NCI-H1048 (cell line): ENCODE results near the gene SLC2A13.
"Not testable (repeated sequence)": the region's sequence is repeated elsewhere in the genome, so short reads cannot be mapped to it uniquely, and the experiment has no call there.

ENCODE experiments used
- DNase-seq: peaks from one replicate; lab custom pipeline; 2025; lab: John Stamatoyannopoulos, UW

Gene SLC2A13

DNA sequence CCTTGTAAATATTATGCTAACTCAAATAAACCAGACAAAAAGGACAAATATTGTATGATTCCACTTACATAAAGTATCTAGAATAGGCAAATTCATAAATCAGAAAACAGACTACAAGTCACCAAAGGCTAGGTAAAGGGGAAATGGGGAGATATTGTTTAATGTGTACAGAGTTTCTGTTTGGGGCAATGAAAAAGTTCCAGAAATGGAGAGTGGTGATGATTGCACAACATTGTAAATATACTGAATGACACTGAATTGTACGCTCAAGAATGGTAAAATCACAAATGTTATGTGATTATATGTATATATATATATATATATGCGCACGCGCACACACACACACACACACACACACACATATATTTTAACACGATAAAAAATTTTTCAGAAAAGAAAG is 182.5 kb downstream of the SLC2A13 start:
- no peak for DNase-seq

GRCh38 chr12:39922598-39922997 is 183.3 kb downstream of the SLC2A13 start:
- DNase-seq, result not testable (repeated sequence)

GRCh38 chr12:39920647-39921046 is 185.2 kb downstream of the SLC2A13 start:
- DNase-seq, result no peak

DNA sequence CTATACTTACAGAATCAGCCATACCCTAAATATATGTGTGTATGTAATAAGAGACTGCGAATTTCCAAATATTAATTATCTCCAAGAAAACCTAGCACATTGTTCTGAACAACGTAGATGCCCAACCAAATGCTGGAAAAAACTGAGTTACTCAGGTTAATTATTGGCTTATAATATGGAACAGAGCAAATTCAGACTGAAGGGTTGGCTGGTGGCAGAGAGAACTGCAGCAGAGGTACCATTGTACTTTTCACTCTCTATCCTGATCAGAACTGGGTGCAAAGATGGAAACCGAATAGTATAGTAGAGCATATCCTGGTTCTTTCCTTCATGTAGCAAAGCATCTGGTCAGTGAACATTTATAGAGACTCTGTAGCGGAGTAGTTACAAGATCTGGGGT is 185.7 kb downstream of the SLC2A13 start:
- no peak for DNase-seq

DNA sequence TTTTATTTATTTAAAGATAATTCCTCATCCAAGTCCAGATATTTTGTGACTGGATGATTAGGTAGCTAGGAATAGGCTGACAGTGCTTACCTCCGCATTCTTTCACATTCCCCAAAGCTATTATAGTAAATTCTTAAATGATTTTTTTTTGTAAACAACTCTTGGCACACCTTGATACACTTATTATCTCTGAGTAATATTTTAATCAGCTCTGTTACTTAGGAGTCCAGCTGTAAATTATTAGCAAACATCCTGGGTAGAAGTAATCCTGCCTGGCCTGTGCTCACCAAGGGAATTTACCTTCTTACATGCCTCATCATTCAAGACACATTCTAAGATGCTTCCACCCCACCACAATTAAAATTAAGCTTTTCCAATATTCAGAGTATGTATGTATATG is 186.1 kb downstream of the SLC2A13 start:
- DNase-seq, result no peak

DNA sequence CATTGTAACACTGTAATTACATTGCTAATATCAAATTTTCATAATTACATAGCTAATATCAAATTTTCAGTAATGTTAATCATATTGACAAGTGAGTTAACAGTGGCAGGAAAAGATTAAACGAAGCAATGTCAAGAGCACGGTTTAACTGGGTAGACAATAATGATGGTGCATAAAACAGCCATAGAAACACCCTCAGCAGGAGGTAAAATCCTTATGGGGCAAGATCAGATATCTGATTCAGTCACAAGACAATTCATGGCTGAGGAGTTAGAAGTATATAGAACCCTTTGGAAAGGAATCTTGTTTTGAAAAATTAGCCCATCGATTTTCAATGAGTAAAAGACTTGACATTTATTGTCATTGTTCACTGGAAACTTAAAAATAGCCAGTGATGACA is 190.6 kb downstream of the SLC2A13 start:
- no peak for DNase-seq

GRCh38 chr12:39912211-39912980 is 193.5 kb downstream of the SLC2A13 start:
- DNase-seq, result no peak

DNA sequence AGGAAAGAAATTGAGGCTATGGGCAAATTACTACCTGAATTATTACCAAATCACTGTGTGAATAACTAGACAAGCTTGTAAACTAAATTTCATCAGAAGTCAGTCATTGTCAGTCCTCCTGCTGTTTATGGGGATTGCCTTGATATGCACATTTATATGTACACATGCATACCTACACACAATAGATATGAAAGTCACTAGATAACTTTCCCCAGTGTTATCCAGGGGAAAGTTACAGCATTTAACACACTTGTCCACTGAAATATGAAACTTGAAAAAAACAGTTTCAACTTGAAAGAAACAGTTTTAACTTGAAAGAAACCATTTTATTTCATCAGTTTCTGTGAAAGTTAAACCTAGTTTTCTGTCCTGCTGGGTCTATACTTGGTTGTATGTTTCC is 199.6 kb downstream of the SLC2A13 start:
- no peak for DNase-seq

DNA sequence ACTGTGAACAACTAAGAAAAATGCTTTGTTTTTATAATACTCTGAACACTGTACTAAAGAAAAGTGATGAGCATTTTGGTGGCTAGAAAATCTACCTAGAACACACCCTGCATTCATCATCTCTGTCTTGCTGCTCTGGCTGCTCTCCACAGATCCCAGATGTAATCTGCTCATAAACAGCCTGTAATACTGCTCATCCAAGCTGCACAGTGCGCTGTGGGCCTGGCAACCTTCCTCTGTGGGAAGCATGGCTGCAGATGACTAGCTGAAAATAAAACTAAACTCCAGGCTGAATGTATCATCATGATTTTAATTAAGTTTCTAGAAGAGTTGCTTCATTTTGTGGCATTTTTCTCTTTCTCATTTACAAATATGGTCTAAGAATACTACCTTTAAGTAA is 200.7 kb downstream of the SLC2A13 start:
- no peak for DNase-seq

DNA sequence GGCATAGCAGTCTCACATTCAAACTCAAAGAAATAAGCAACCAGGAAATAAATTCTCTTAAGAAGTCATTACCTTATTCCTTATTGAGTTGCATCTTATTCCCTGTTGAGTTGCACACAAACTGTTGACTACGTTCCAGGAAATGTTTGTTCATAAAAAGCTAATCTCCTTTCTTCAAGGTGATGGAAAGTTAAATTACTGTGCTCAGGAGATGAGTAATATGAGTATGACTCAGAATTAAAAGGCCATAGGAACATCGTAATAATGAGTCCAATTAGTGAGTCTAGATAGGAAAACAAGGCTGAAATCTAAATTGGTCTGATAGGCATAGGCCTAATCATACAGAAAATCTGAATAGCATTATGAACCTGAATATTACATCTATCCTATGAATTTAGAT is 203.1 kb downstream of the SLC2A13 start:
- no peak for DNase-seq

DNA sequence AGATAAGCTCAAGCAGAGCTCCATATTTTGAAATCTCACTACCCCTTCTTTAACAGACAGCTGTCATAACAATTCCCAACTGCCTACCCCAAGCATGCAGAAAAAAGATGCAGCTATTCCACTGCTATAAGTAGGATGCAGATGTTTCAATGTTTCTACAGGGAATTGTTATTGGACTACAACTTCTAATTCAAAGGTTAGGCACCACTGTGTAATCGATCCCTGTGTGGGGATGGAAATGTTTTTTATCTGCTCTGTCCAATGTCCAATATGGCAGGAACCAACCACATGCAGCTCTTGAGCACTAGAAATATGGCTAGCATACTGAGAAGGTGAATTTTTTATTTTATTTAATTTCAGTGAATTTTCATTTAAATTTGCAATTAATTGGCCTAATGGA is 208.6 kb downstream of the SLC2A13 start:
- DNase-seq, result no peak

DNA sequence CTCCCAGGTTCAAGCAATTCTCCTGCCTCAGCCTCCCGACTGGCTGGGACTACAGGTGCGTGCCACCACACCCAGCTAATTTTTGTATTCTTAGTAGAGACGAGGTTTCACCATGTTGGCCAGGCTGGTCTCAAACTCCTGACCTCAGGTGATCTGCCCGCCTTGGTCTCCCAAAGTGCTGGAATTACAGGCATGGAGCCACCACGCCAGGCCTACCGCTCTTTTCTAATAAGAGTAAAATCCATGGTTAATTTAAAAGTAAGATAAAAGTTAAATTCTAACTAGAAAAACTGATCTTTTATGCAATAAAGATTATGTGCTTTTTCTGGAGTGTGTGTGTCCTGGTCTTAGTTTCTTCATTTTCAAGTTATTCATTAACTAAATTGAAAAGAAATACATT is 212.5 kb downstream of the SLC2A13 start:
- DNase-seq, result not testable (repeated sequence)

DNA sequence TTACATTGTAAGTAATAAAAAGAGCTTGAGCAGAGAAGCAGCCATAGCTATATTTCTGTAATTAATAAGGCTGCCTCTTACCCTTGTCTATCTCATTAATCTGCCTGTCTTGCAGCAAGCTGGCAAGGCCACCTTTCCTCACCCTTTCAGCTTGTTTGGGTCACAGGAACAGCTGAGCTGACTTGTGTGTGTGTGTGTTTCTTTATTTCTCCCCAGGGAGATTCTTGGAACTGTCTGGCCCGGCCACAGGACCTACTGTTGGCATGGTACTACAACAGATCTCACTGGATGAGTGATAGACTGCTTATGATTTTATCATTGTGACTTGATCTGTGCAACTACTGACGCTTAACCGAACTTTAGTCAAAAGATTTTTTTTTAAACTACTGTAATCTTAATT is 213.7 kb downstream of the SLC2A13 start:
- no peak for DNase-seq

GRCh38 chr12:39887856-39888255 is 218.0 kb downstream of the SLC2A13 start:
- DNase-seq, result no peak

DNA sequence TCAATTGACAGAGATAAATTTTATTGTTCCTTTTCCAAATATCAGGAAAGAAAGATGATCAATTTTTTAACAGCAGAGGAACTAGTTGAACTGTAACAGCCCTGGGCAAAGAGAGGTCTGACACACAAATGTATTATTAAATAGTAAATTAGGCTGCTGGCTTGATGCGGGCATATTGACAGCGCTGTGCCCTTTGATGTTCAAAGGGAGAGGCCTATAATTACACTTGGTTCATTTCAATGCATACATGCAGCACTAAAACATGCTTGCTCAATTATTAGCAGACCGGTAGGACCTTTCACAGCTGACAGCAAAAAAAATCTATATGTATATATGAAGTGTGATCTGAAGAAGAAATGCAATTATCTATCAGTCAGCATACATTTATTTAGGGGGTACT is 219.8 kb downstream of the SLC2A13 start:
- DNase-seq, result no peak

- no peak for DNase-seq
Measured at GRCh38 chr12:39884616-39885125, 221.2 kb downstream of the SLC2A13 start.

DNA sequence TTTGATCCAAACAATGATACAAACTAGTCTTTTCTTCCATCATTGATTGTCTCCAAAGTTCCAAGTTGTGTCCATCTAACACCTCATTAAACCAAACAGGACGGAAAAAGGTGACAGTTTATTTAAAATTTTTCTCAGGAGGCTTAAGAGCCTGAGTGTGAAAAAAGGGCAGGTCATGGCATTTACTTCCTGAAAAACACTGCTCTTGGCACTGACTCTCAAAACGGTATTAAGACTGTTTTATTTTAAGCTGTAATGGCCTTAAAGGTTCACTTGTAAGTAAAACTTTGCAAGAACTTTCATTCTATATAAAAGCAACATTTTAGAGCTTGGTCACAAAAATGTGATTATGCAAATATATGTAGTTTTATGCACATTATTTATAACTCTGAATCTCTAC is 222.5 kb downstream of the SLC2A13 start:
- DNase-seq, result no peak

DNA sequence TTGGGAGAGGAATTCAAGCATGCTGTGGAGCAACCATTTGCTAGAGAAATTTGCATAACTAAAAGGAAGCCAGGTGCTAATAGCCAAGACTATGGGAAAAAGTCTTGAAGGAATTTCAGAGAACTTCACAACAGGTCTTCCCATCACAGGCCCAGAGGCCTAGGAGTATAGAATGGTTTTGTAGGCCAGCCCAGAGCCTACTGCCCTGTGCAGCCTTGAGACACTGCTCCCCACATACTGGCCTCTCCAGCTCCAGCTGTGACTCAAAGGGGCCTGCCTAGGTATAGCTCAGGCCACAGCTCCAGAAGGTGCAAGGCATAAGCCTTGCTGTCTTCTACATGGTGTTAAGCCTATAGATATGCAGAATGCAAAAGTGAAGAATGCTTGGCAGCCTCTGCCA is 227.1 kb downstream of the SLC2A13 start:
- no peak for DNase-seq

DNA sequence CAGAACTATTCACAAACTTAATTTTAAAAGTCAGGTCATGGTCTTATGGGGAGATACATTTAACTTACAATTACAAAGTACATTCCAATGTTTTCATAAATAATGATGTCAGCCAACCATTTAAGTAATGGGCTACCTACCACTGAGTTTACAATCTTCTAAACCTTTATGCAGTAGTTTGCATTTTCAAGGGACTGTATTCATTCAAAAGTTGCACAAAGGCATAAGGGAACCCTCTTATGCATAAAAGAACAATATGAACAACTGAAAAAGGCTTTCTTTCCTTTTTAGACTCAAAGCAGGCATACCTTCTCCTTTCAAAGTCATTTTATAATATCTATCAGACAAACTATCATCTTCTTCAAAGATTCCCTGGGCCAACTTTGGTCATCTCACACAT is 230.2 kb downstream of the SLC2A13 start:
- DNase-seq, result no peak

GRCh38 chr12:39874785-39875184 is 231.1 kb downstream of the SLC2A13 start:
- DNase-seq, result no peak

DNA sequence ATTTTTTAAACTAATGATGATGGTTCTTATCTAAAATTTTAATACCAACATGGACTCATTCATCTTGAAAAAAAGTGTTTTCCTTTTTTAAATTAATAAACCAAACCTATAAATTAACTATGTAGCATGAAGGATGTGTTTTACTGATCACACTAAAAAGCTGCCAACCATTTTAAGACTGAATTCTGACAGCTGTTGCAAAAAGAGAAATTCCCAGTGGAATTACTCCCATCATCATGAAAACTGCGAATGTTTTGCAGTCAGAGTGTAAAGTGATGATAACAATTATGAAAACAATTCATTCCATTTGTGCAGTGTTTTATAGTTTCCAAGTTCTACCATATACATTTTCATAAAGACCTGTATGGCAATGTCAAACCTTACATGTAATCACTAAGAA is 232.8 kb downstream of the SLC2A13 start:
- no peak for DNase-seq

GRCh38 chr12:39872425-39872824 is 233.5 kb downstream of the SLC2A13 start:
- no peak for DNase-seq

DNA sequence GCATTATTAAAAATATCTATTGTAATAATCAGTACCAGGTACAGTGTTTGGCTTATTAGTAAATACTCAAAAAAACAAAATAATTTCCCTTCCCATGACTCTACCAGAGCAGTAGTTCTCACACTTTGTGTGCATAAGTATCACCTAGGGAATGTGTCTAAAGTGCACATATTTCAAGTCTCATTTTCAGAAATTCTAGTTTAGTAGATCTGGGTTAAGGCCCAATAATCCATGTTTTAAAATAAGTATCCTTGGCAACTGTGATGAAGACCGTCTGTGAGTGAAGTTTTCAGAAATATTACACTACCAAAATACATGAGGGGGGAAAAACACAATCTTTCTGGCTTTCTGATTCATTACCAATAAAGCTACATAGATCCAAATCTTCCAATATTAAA is 237.6 kb downstream of the SLC2A13 start:
- no peak for DNase-seq

DNA sequence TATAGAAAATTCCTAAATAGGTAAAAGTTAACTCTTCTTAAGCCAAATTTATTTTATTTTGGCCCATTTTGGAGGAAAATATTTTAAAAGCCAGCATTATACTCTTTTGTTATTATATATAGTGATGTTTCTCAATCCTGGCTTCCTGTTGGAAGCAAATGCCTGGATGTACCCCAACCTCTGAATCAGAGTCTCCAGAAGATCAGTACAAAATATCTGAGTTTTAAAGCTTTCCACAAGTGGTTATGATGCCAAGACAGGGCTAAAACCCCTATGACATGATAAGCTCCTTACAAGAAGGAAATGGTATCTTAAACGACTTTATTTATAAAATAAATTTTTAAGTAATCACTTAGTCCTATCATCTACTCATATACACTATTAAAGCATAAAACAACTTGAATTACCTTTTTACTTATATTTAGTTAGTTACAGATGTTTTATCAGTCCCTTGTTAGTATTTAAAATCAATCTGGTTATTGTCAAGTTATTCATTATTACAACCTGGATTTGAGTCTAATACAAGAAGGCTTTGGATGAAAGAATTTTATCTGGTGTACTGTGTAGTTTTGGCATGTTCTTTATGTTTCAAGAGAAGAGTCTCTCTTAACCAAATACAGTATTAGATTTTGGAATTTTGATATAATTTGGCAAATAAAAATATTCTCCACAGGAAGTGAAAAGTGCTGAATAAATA is 238.1 kb downstream of the SLC2A13 start:
- DNase-seq, result no peak
